Measurements from ENCODE around the gene PRSS12.

DNA sequence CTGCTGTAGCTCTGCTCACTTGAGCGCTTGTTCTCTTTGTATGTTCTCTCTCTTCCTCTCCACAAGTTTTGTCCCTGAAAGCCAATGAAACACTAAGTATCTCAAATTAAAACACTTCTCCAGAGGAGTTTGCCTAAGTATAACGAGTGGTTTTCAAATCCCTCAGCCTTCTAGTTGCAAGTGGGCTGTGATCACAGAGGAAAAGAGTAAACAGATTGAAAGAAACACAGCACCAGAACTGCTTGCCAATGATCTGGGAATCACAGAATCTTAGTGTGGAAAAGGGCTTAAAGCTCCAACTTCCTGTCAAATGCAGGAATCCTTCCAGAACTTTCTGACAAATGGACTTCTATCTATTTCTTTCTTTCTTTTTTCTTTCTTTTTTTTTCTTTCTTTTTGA lies 4.8 kb upstream of the PRSS12 start:
- TF ChIP-seq CTCF (conservative IDR thresholded peaks at IDR 0.05 in 1 of 2, IDR thresholded peaks at IDR 0.05 in 1 of 2; ENCODE audit: extremely low read depth in 1 of 2, insufficient read depth in 1 of 2, low read depth in 1 of 2, low read length in 2 of 2) (no peak), EZH2 (IDR thresholded peaks at IDR 0.05; ENCODE audit: borderline replicate concordance, low read length) (no peak)
